HUES64 (cell line): ENCODE data around the gene RCL1.

Source experiments
- H3K27ac ChIP-seq: 2 replicates; pipeline ENCODE4 v1.7.0; 2013; ENCODE audit warnings: low read depth, low read length, inconsistent platforms
- H3K27me3 ChIP-seq: 2 replicates; pipeline ENCODE4 v1.6.1; 2013; ENCODE audit warnings: mild to moderate bottlenecking, low read length; ENCODE audit not compliant: insufficient read depth
- H3K36me3 ChIP-seq: 2 replicates; pipeline ENCODE4 v1.6.1; 2013; ENCODE audit warnings: mild to moderate bottlenecking, low read length; ENCODE audit not compliant: insufficient read depth
- H3K4me1 ChIP-seq: 2 replicates; pipeline ENCODE4 v1.6.1; 2013; ENCODE audit warnings: mild to moderate bottlenecking, low read length, moderate library complexity; ENCODE audit not compliant: insufficient read depth
- H3K4me3 ChIP-seq: 2 replicates; pipeline ENCODE4 v1.5.1; 2013; ENCODE audit warnings: mild to moderate bottlenecking, low read length, moderate library complexity
- H3K9ac ChIP-seq: 2 replicates; pipeline ENCODE4 v1.6.1; 2013; ENCODE audit warnings: mild to moderate bottlenecking, low read depth, low read length
- H3K9me3 ChIP-seq: 2 replicates; pipeline ENCODE4 v1.6.1; 2013; ENCODE audit warnings: low read depth, low read length; ENCODE audit not compliant: insufficient read depth
- WGBS: fragments of 150-250, 120-280 bp; methylation state at CpG from one replicate; pipeline ENCODE4 v1.1.7; 2013; ENCODE audit warnings: missing lambda C conversion rate; 5-methylcytosine and 5-hydroxymethylcytosine counted together

Gene RCL1

DNA sequence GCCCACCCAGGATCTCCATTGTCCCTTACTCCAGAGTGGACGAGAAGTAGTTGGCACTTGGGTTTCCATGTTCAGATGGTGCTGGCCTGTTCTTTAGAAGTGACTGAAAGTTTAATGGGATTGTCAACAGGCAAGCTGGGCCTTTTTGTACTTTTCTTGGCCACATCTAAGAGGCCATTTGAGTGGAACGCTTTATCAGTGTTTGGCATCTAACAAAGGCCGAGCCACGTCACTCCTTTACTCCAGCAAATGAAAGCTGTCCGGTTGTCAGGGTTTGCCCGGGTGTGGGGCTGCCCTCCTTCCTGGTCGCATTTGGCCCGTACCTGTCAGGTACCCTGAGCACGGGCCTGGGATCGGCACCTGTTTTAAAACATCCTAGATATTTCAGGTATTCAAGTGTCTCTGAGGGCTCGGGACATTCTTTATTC lies 71.5 kb downstream of the RCL1 start:
- H3K36me3 ChIP-seq = peaks cover 25% of the 10 kb centered on the region
- 94% methylated on average over 11 of the region's 11 CpGs for WGBS
- no peak overlapping the region for H3K4me3 ChIP-seq
- no peaks in the 10 kb centered on the region for H3K9me3 ChIP-seq
- H3K4me1 ChIP-seq = no peaks in the 10 kb centered on the region
- H3K9ac ChIP-seq = no peak overlapping the region
- H3K27me3 ChIP-seq = no peaks in the 10 kb centered on the region
- no peak overlapping the region for H3K27ac ChIP-seq

DNA sequence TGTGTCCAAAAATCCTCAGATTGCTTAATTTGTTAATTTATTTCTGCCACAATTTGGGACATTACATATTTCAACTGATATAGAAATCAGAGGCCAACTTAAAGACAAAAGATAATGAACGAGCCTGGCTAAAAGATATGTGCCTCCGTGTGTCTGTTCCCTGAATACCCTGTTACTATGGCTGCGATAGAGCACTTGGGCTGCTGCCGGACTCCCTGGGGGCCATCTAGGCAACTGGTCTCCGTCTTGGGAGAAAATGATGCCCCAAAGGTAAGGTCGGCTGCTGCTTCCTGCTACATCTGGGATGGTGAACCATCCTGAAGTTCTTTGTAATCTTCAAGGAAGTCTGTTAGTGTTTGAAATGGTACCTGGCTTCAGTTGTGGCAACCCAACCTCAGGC lies 72.0 kb downstream of the RCL1 start:
- H3K27ac ChIP-seq = no peak overlapping the region
- 88% methylated on average over 6 of the region's 6 CpGs for WGBS
- peaks cover 21% of the 10 kb centered on the region for H3K36me3 ChIP-seq
- H3K27me3 ChIP-seq = no peaks in the 10 kb centered on the region
- H3K9ac ChIP-seq = no peak overlapping the region
- H3K9me3 ChIP-seq = no peaks in the 10 kb centered on the region
- no peaks in the 10 kb centered on the region for H3K4me1 ChIP-seq
- no peak overlapping the region for H3K4me3 ChIP-seq

DNA sequence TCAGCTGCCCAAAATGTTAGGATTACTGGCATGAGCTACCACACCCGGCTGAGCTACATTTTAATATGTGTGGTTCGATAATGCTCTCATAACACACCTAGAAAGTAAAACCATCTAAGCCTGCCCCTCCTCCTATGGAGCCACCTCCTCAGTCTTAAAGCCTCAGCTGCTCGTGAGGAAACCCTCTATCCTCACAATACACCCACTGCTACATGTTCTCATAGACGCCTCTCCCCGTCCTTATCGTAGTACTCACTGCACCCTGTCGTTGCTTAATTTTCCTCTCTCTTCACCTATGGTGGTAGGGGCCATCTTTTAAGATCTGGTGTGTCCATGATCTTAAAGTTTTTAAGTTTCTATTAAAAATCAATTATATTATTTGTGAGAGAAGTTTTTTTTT lies 72.9 kb downstream of the RCL1 start:
- Histone ChIP-seq H3K27ac (no peak overlapping the region), H3K9me3 (no peaks in the 10 kb centered on the region), H3K9ac (no peak overlapping the region), H3K27me3 (no peaks in the 10 kb centered on the region), H3K4me1 (no peaks in the 10 kb centered on the region), H3K36me3 (peaks cover 12% of the 10 kb centered on the region), H3K4me3 (no peak overlapping the region)
- WGBS = 98% methylated on average over 7 of the region's 7 CpGs

DNA sequence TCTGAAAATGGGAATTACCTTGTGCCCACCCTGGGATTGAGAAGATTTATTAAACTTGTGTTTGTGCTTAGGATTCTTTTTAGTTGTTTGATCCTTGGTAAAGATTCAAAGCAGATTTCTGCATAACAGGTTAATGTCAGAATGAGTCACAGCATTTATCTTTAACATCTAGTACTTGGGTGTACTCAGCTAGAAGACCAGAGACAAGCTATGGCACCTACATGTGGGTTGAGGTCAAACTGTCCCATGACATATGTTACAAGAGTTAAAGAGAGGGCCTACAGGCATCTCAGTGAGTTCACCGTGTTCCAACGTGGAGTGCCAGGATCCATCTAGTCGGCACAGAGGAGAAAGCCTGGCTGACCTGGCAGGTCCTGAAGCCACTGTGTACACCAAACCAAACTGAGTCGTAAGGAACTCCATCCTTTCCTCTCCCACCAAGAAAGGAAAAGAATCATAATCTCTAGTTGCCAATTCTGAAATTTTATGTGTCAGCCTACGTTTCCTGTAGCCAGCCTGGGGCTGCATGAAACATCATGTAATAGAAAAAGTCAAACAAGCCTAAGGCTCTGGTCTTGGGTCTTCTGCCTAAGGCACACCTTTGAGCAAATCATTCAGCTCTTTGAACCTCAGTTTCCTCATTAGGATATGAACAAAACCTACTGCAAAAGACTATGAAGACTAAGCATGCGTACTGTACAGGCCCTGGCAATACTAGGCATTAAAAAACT lies 73.7 kb downstream of the RCL1 start:
- WGBS = 95% methylated on average over 6 of the region's 6 CpGs
- no peak overlapping the region for H3K4me3 ChIP-seq
- no peak overlapping the region for H3K9ac ChIP-seq
- H3K9me3 ChIP-seq = no peaks in the 10 kb centered on the region
- no peaks in the 10 kb centered on the region for H3K27me3 ChIP-seq
- peaks cover 4% of the 10 kb centered on the region; the same call in 1 of the 2 replicates for H3K36me3 ChIP-seq
- H3K27ac ChIP-seq = no peak overlapping the region
- no peaks in the 10 kb centered on the region for H3K4me1 ChIP-seq

DNA sequence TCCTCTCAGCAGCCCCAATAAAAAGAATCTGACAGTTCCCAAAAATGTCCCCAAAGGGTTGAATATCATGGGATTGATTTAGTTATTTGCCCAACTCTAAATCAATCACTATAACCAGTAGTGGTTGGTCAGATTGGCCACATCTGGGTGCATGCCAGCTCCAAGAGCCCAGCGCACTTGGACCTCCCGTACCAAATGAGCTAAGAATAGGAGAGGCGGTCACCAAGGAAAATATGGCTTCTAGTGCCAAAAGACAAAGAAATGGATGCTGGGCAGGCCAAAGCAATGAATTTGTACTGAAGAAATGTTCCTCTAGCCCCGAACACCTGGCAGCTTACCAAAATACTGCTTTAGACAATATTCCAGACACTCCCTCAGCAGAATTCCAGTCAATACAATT lies 80.3 kb downstream of the RCL1 start:
- Histone ChIP-seq H3K27me3 (no peaks in the 10 kb centered on the region), H3K9ac (no peak overlapping the region)
- 93% methylated on average over 4 of the region's 4 CpGs for WGBS

DNA sequence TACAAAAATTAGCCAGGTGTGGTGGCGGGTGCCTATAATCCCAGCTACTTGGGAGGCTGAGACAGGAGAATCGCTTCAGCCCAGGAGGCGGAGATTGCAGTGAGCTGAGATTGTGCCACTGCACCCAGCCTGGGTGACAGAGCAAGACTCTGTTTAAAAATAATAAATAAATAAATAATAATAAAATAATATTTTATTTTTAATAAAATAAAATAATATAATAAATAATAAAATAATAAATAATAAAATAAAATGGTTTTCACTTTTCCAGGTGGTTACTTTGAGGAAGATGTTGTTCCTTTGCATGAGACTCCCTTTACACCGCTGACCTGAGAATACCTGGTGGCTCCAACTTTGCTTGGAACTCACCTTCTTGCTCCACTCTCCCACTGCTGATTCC lies 82.8 kb downstream of the RCL1 start:
- Histone ChIP-seq H3K36me3 (no peaks in the 10 kb centered on the region), H3K4me3 (no peak overlapping the region), H3K4me1 (no peaks in the 10 kb centered on the region), H3K9ac (no peak overlapping the region), H3K9me3 (no peaks in the 10 kb centered on the region), H3K27ac (no peak overlapping the region), H3K27me3 (no peaks in the 10 kb centered on the region)
- WGBS = 100% methylated on average over 4 of the region's 4 CpGs

More for the DNA sequence above, 80.3 kb downstream of the RCL1 start:
- Histone ChIP-seq H3K36me3 (no peaks in the 10 kb centered on the region), H3K9me3 (no peaks in the 10 kb centered on the region), H3K27ac (no peak overlapping the region), H3K4me1 (no peaks in the 10 kb centered on the region), H3K4me3 (no peak overlapping the region)

DNA sequence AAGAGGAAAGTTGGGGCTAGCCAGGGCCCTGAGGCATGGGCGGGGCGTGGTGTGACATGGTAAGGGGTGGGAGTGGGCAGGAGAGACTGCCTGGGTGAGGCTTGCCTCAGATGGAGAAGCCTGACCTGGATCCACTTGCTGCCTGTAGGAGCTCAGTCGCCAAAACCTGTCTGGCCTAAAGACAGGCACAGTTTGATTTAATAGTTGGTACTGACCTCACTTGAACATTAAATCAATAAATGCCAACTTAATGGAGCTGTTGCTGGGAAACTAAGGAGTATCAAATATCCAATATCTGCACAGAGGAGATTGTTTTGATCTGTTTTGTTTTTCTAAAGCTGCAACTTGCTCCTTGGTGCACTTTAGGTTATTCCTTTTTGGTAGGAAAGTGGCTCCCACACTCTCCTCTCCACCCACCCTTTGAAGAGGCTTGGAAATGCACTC lies 86.4 kb downstream of the RCL1 start:
- Histone ChIP-seq H3K27ac (no peak overlapping the region), H3K9ac (no peak overlapping the region), H3K9me3 (no peaks in the 10 kb centered on the region), H3K27me3 (no peaks in the 10 kb centered on the region), H3K4me3 (no peak overlapping the region), H3K4me1 (no peaks in the 10 kb centered on the region), H3K36me3 (no peaks in the 10 kb centered on the region)
- 91% methylated on average over 3 of the region's 3 CpGs for WGBS

DNA sequence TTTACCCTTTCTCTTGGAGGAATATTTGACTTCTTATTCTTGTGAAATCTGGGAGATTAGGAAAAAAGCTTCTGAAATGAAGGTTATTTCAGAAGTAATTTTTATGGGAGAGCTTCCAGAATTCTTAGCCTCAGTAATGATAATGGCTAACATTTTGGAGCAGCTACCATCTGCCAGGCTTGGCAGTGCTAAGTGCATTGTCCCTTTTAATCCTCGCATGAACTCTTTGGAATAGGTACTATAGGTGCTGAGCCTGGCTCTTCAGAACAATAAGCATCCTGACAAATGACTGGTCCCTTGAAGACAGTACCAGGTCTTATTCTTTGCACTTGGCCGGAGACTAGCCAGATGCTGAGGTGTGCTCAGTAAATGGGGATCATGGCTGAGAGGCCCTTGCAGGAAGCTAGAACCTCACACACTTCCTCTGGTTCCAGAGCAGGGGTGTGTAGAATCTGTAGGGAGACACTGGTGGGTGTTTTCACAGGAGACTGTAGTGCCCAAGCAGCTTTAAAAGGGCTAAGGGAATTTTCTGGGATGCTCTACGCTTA lies 90.7 kb downstream of the RCL1 start:
- 92% methylated on average over 3 of the region's 3 CpGs for WGBS
- peaks cover 3% of the 10 kb centered on the region; the same call in 1 of the 2 replicates for H3K36me3 ChIP-seq

DNA sequence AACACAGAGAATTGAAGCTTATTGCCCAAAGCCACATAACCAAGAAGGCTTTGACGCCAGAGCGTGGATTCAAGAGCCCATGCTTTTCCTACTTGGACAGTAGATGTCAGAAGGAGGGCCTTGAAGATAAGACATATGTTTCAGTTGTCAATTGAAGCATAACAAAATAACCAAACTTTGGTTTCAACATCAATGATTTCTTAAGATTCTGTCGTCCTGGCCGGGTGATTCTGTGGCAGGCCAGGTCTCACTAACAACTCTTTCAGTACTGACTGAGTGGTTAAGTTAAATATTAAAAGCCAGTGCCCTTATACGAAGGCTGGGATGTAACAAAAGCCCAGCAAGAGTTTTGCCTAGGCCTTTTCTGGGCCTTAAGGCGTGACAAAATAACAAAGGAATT lies 94.0 kb downstream of the RCL1 start:
- no peaks in the 10 kb centered on the region for H3K27me3 ChIP-seq
- peaks cover 13% of the 10 kb centered on the region; the same call in 1 of the 2 replicates for H3K4me1 ChIP-seq
- H3K27ac ChIP-seq = peak overlapping the region; percentile 20; the same call in 1 of the 2 replicates
- H3K4me3 ChIP-seq = no peak overlapping the region
- peaks cover 3% of the 10 kb centered on the region; the same call in 1 of the 2 replicates for H3K36me3 ChIP-seq
- WGBS = 49% methylated on average over 6 of the region's 6 CpGs
- H3K9me3 ChIP-seq = no peaks in the 10 kb centered on the region
- no peak overlapping the region for H3K9ac ChIP-seq

More for the DNA sequence above, 90.7 kb downstream of the RCL1 start:
- no peaks in the 10 kb centered on the region for H3K27me3 ChIP-seq
- no peak overlapping the region for H3K9ac ChIP-seq
- H3K4me1 ChIP-seq = peaks cover 13% of the 10 kb centered on the region; the same call in 1 of the 2 replicates
- H3K4me3 ChIP-seq = no peak overlapping the region
- H3K9me3 ChIP-seq = no peaks in the 10 kb centered on the region
- H3K27ac ChIP-seq = no peak overlapping the region

DNA sequence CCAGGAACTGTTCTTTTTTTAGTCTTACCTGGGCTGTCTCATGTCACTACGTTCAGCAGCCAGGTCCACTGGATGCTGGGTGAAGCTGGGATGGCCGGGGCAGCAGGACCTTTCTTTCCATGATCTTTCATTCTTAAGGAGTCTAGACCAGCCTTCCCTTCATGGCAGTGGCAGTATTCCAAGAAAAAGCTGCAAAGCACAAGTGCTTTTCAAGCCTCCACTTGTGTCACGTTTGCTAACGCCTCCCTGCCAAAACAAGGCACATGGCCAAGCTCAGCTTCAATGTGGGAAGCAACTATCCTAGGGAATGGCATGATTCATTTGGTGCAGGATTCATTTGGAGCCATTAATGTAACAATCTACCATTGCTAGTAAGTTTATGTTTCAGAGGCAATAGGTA lies 94.8 kb downstream of the RCL1 start:
- peaks cover 3% of the 10 kb centered on the region; the same call in 1 of the 2 replicates for H3K36me3 ChIP-seq
- WGBS = 79% methylated on average over 4 of the region's 4 CpGs
- H3K9ac ChIP-seq = no peak overlapping the region

DNA sequence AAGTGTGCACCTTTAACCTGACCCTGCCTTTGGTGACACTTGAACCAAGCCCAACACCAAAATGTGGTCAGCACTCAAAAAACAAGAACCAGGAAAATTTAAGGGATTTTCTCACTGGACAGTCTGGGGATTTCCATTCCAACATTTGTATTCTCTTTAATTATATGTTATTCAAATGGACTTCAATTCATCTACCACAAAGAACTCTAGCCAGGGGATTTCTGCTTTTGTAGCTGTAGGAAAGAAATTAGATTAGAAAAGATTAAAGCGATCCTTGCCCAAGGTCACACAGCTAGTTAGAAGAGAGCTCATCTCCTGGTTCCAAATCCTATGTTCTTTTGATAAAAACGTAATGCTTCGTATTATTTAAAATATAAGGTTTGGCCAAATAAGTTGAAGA lies 97.5 kb downstream of the RCL1 start:
- 97% methylated on average over 3 of the region's 3 CpGs for WGBS
- Histone ChIP-seq H3K4me1 (peaks cover 13% of the 10 kb centered on the region; the same call in 1 of the 2 replicates), H3K9ac (no peak overlapping the region), H3K36me3 (no peaks in the 10 kb centered on the region), H3K4me3 (no peak overlapping the region), H3K9me3 (no peaks in the 10 kb centered on the region), H3K27ac (no peak overlapping the region), H3K27me3 (no peaks in the 10 kb centered on the region)

More for the DNA sequence above, 94.8 kb downstream of the RCL1 start:
- Histone ChIP-seq H3K9me3 (no peaks in the 10 kb centered on the region), H3K4me1 (peaks cover 13% of the 10 kb centered on the region; the same call in 1 of the 2 replicates), H3K27ac (peak overlapping the region; percentile 40; the same call in 1 of the 2 replicates), H3K4me3 (no peak overlapping the region), H3K27me3 (no peaks in the 10 kb centered on the region)
